GM12872 (cell line): Measurements from ENCODE around the gene ARHGEF2.

Experiments
- TF ChIP-seq, protein P1 (sequence below): IDR thresholded peaks from 3 replicates; pipeline ENCODE4 v1.5.1; 2011; ENCODE audit warnings: low read depth, mild to moderate bottlenecking, low read length, moderate library complexity; ENCODE audit not compliant: insufficient read depth

Gene ARHGEF2

GRCh38 chr1:155973723-155974122 lies 4.6 kb downstream of the ARHGEF2 start:
- TF ChIP-seq, protein P1, sequence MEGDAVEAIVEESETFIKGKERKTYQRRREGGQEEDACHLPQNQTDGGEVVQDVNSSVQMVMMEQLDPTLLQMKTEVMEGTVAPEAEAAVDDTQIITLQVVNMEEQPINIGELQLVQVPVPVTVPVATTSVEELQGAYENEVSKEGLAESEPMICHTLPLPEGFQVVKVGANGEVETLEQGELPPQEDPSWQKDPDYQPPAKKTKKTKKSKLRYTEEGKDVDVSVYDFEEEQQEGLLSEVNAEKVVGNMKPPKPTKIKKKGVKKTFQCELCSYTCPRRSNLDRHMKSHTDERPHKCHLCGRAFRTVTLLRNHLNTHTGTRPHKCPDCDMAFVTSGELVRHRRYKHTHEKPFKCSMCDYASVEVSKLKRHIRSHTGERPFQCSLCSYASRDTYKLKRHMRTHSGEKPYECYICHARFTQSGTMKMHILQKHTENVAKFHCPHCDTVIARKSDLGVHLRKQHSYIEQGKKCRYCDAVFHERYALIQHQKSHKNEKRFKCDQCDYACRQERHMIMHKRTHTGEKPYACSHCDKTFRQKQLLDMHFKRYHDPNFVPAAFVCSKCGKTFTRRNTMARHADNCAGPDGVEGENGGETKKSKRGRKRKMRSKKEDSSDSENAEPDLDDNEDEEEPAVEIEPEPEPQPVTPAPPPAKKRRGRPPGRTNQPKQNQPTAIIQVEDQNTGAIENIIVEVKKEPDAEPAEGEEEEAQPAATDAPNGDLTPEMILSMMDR, result no peak

GRCh38 chr1:155971910-155972809 lies 6.2 kb downstream of the ARHGEF2 start:
- TF ChIP-seq, protein P1, result no peak

GRCh38 chr1:155970531-155971167 lies 7.7 kb downstream of the ARHGEF2 start:
- TF ChIP-seq, protein P1, result no peak

DNA sequence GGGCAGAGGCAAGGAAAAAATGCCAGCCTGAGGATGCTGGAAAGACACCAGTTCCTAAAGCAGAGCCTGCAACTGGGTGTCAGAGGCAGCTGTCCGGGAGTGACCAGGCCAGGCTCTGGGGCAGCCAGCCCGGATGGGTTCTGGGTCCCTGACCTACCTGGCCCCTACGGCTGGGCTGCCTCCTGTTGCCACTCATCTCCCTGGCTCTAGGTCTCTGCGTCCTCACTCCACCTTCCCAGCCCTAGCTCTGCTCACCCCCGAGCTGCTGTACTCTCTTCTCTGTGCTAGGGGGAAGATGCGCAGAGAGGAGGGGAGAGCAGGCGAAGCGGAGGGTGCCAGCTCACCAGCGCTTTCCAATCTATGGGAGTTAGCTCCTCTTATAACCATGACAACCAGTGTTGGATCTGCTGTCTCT lies 9.0 kb downstream of the ARHGEF2 start:
- TF ChIP-seq, protein P1, result no peak

GRCh38 chr1:155968670-155969069 lies 9.7 kb downstream of the ARHGEF2 start:
- TF ChIP-seq, protein P1, result no peak

DNA sequence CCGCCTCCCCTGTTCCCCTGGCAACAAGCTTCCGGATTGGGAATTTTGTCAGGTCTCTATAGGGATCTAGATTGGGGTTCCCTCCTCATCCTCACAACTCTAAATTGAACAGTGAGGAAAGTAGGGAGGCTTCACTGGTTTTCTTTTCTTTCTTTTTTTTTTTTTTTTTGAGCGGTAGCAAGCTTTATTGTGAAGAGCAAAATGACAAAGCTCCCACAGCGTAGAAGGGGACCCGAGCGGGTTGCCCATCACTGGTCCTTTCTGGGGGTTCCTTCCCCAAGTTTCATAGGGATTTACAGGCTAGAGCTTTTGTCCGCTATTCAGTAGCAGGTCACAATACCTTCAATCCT lies 10.3 kb downstream of the ARHGEF2 start:
- TF ChIP-seq, protein P1, result no peak

DNA sequence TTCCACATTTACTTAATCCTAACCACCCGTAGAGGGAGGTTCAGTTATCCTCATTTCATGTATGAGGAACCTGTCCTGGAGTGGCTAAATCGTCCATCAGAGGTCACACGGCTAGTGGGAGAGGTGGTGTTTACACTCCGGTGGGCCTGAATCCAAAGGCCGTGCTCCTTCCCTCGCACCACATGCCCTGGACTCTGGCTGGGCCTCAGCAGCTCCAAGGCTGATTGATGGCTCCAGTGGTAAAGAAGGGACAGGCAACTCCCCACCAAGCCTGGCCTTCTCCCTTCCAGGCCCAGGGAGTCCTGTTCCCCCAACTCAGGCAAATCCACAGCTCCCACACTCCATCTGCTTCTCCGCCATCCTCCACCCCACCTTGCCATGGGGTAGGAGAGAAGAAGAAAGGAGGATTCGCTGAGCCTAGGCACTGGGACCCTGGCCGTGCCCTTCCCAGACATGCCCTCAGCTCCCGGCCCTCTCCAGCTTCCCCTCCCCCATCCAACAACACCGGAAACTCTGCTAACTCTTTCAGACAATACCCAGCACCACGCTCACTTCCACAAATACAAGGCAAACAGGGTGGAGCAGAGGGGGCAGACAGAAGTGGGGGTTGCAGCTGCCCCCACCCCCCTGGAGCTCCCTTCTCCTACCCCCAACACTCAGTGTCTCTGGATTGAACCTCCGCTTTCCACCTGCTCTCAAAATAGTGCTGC lies 10.9 kb downstream of the ARHGEF2 start:
- TF ChIP-seq, protein P1, result no peak
